Smooth muscle cell (in vitro differentiated cells): ENCODE data around the gene NFKBIE. TPM values are rescaled to one million over a fixed set of nuclear protein-coding genes. Genes with fewer than 3 reads are reported as not detected.
A peak's percentile ranks its signal among the peaks of the same experiment; 100 is the strongest.

Experiments
- DNase-seq: peaks from one replicate; lab custom pipeline; 2025; ENCODE audit not compliant: unreplicated experiment; lab: John Stamatoyannopoulos, UW
- H2AFZ ChIP-seq: fragments of 200-600 bp; sonication (generic); 2 replicates; pipeline ENCODE4 v1.6.0; 2016; ENCODE audit warnings: antibody characterized with exemption, low read depth, mild to moderate bottlenecking
- H3F3A ChIP-seq: fragments of 200-600 bp; sonication (generic); 2 replicates; pipeline ENCODE4 v1.6.0; 2017; ENCODE audit warnings: antibody characterized with exemption, low read depth
- H3K27ac ChIP-seq: fragments of 200-600 bp; sonication (generic); 2 replicates; pipeline ENCODE4 v1.5.1; 2016; ENCODE audit warnings: low read depth, mild to moderate bottlenecking
- H3K27me3 ChIP-seq: fragments of 200-600 bp; sonication (generic); 2 replicates; pipeline ENCODE4 v1.6.1; 2016; ENCODE audit warnings: low read depth, mild to moderate bottlenecking
- H3K36me3 ChIP-seq: fragments of 200-600 bp; sonication (generic); 2 replicates; pipeline ENCODE4 v1.5.1; 2016; ENCODE audit warnings: low read depth
- H3K4me1 ChIP-seq: fragments of 200-600 bp; sonication (generic); 2 replicates; pipeline ENCODE4 v1.5.1; 2016; ENCODE audit warnings: low read depth
- H3K4me2 ChIP-seq: fragments of 200-600 bp; sonication (generic); 2 replicates; pipeline ENCODE4 v1.6.0; 2016; ENCODE audit warnings: mild to moderate bottlenecking
- H3K4me3 ChIP-seq: fragments of 200-600 bp; sonication (generic); 2 replicates; pipeline ENCODE4 v1.5.1; 2016; ENCODE audit warnings: mild to moderate bottlenecking
- H3K79me2 ChIP-seq: fragments of 200-600 bp; sonication (generic); 2 replicates; pipeline ENCODE4 v1.6.0; 2016; ENCODE audit warnings: low read depth, mild to moderate bottlenecking
- H3K9ac ChIP-seq: fragments of 200-600 bp; sonication (generic); 2 replicates; pipeline ENCODE4 v1.6.0; 2016; ENCODE audit warnings: low read depth
- H3K9me3 ChIP-seq: fragments of 200-600 bp; sonication (generic); replicated peaks from 2 replicates; pipeline ENCODE4 v1.5.1; 2016; ENCODE audit warnings: low read depth
- H4K20me1 ChIP-seq: fragments of 200-600 bp; sonication (generic); 2 replicates; pipeline ENCODE4 v1.6.0; 2016; ENCODE audit warnings: low read depth
- CTCF ChIP-seq: fragments of 200-600 bp; sonication (generic); IDR thresholded peaks from 2 replicates; pipeline ENCODE4 v1.5.1; 2017; ENCODE audit warnings: borderline replicate concordance, mild to moderate bottlenecking, antibody characterized with exemption; ENCODE audit not compliant: insufficient read depth, poor library complexity, severe bottlenecking
- WGBS: methylation state at CpG from one replicate; pipeline ENCODE4 v1.1.7; 2016; ENCODE audit warnings: low lambda C conversion rate; 5-methylcytosine and 5-hydroxymethylcytosine counted together
- polyA plus RNA-seq: library from polyadenylated mRNA; unstranded; fragments of >200 nt; fragmentation: Nextera tagmentation; extraction: Ambion mirVana; gene quantifications from 2 replicates; pipeline ENCODE4 v1.2.1, GENCODE V29; 2016
- total RNA-seq: library from RNA; depleted of rRNA; stranded (reverse); fragments of >200 nt; gene quantifications from 2 replicates; pipeline ENCODE4 v1.2.3, GENCODE V29; 2014

NFKBIE gene
- total and polyA plus RNA-seq, 2 experiments from 2014 or later: 7.0 to 12.3 TPM

GRCh38 chr6:44217332-44218143, 47.8 kb downstream of the NFKBIE start:
- no peaks in the 10 kb centered on the region for H3K27me3 ChIP-seq
- no peaks in the 10 kb centered on the region for H3K9me3 ChIP-seq
- no peaks in the 10 kb centered on the region for H3K36me3 ChIP-seq
- no peak overlapping the region for H3K27ac ChIP-seq
- peaks cover 9% of the 10 kb centered on the region for H3F3A ChIP-seq
- DNase-seq: peak; percentile 17
- no peak for TF ChIP-seq CTCF
- no peak overlapping the region for H2AFZ ChIP-seq
- H4K20me1 ChIP-seq: no peaks in the 10 kb centered on the region
- WGBS: 29% methylated on average over 16 of the region's 16 CpGs
- no peaks in the 10 kb centered on the region for H3K79me2 ChIP-seq
- H3K4me1 ChIP-seq: peaks cover 37% of the 10 kb centered on the region
- no peak overlapping the region for H3K4me3 ChIP-seq
- H3K4me2 ChIP-seq: no peak overlapping the region
- no peak overlapping the region for H3K9ac ChIP-seq

GRCh38 chr6:44216677-44217331, 48.5 kb downstream of the NFKBIE start, which contains the start of gene MYMX:
Gene MYMX, plus strand, starts transcription at chr6:44216926. Its CDS starts 546 bp downstream, at chr6:44217472.
- no peak for DNase-seq
- H3K4me1 ChIP-seq: peaks cover 31% of the 10 kb centered on the region
- no peak within 1 kb of the TSS for H2AFZ ChIP-seq
- TF ChIP-seq CTCF: no peak
- H3F3A ChIP-seq: peaks cover 9% of the 10 kb centered on the region
- H3K36me3 ChIP-seq: no peaks in the 10 kb centered on the region
- H3K27ac ChIP-seq: no peak within 1 kb of the TSS
- H4K20me1 ChIP-seq: no peaks in the 10 kb centered on the region
- 47% methylated on average over 7 of the region's 7 CpGs for WGBS
- no peak within 1 kb of the TSS for H3K9ac ChIP-seq
- no peaks in the 10 kb centered on the region for H3K27me3 ChIP-seq
- H3K4me2 ChIP-seq: no peak within 1 kb of the TSS
- no peak within 1 kb of the TSS for H3K4me3 ChIP-seq
- no peaks in the 10 kb centered on the region for H3K79me2 ChIP-seq
- no peaks in the 10 kb centered on the region for H3K9me3 ChIP-seq

DNA sequence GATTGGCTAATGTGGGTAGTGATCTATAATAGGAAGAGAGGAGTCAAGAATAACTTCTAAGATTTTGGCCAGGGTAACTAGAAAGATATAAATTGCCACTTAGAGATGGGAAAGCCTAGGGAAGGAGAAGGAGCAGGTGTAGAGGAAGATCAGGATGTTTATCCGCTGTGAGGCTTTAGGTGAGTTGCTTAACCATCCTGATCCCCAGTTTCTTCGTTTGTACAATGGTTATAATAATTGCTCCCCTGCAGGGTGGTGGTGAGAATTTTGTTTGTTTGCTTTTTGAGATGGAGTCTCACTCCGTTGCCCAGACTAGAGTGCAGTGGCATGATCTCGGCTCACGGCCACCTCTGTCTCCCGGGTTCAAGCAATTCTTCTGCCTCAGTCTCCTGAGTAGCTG, 51.0 kb downstream of the NFKBIE start:
- Histone ChIP-seq H3K9ac (no peak overlapping the region), H3F3A (peaks cover 3% of the 10 kb centered on the region), H3K27ac (no peak overlapping the region), H2AFZ (no peak overlapping the region), H3K9me3 (no peaks in the 10 kb centered on the region), H3K36me3 (no peaks in the 10 kb centered on the region), H3K4me1 (peaks cover 27% of the 10 kb centered on the region), H4K20me1 (no peaks in the 10 kb centered on the region), H3K79me2 (no peaks in the 10 kb centered on the region), H3K27me3 (no peaks in the 10 kb centered on the region), H3K4me2 (no peak overlapping the region), H3K4me3 (no peak overlapping the region)
- WGBS: 94% methylated on average over 6 of the region's 6 CpGs
- TF ChIP-seq CTCF: no peak
- no peak for DNase-seq
